Smooth muscle cell (in vitro differentiated cells): Measurements from ENCODE around the gene RSPH6A. TPM values are rescaled to one million over a fixed set of nuclear protein-coding genes. Genes with fewer than 3 reads are reported as not detected.

ENCODE experiments used
- DNase-seq: peaks from one replicate; lab custom pipeline; 2025; ENCODE audit not compliant: unreplicated experiment; lab: John Stamatoyannopoulos, UW
- H2AFZ ChIP-seq: fragments of 200-600 bp; sonication (generic); 2 replicates; pipeline ENCODE4 v1.6.0; 2016; ENCODE audit warnings: antibody characterized with exemption, low read depth, mild to moderate bottlenecking
- H3F3A ChIP-seq: fragments of 200-600 bp; sonication (generic); 2 replicates; pipeline ENCODE4 v1.6.0; 2017; ENCODE audit warnings: antibody characterized with exemption, low read depth
- H3K27ac ChIP-seq: fragments of 200-600 bp; sonication (generic); 2 replicates; pipeline ENCODE4 v1.5.1; 2016; ENCODE audit warnings: low read depth, mild to moderate bottlenecking
- H3K27me3 ChIP-seq: fragments of 200-600 bp; sonication (generic); 2 replicates; pipeline ENCODE4 v1.6.1; 2016; ENCODE audit warnings: low read depth, mild to moderate bottlenecking
- H3K36me3 ChIP-seq: fragments of 200-600 bp; sonication (generic); 2 replicates; pipeline ENCODE4 v1.5.1; 2016; ENCODE audit warnings: low read depth
- H3K4me1 ChIP-seq: fragments of 200-600 bp; sonication (generic); 2 replicates; pipeline ENCODE4 v1.5.1; 2016; ENCODE audit warnings: low read depth
- H3K4me2 ChIP-seq: fragments of 200-600 bp; sonication (generic); 2 replicates; pipeline ENCODE4 v1.6.0; 2016; ENCODE audit warnings: mild to moderate bottlenecking
- H3K4me3 ChIP-seq: fragments of 200-600 bp; sonication (generic); 2 replicates; pipeline ENCODE4 v1.5.1; 2016; ENCODE audit warnings: mild to moderate bottlenecking
- H3K79me2 ChIP-seq: fragments of 200-600 bp; sonication (generic); 2 replicates; pipeline ENCODE4 v1.6.0; 2016; ENCODE audit warnings: low read depth, mild to moderate bottlenecking
- H3K9ac ChIP-seq: fragments of 200-600 bp; sonication (generic); 2 replicates; pipeline ENCODE4 v1.6.0; 2016; ENCODE audit warnings: low read depth
- H3K9me3 ChIP-seq: fragments of 200-600 bp; sonication (generic); replicated peaks from 2 replicates; pipeline ENCODE4 v1.5.1; 2016; ENCODE audit warnings: low read depth
- H4K20me1 ChIP-seq: fragments of 200-600 bp; sonication (generic); 2 replicates; pipeline ENCODE4 v1.6.0; 2016; ENCODE audit warnings: low read depth
- CTCF ChIP-seq: fragments of 200-600 bp; sonication (generic); IDR thresholded peaks from 2 replicates; pipeline ENCODE4 v1.5.1; 2017; ENCODE audit warnings: borderline replicate concordance, mild to moderate bottlenecking, antibody characterized with exemption; ENCODE audit not compliant: insufficient read depth, poor library complexity, severe bottlenecking
- WGBS: methylation state at CpG from one replicate; pipeline ENCODE4 v1.1.7; 2016; ENCODE audit warnings: low lambda C conversion rate; 5-methylcytosine and 5-hydroxymethylcytosine counted together
- polyA plus RNA-seq: library from polyadenylated mRNA; unstranded; fragments of >200 nt; fragmentation: Nextera tagmentation; extraction: Ambion mirVana; gene quantifications from 2 replicates; pipeline ENCODE4 v1.2.1, GENCODE V29; 2016
- total RNA-seq: library from RNA; depleted of rRNA; stranded (reverse); fragments of >200 nt; gene quantifications from 2 replicates; pipeline ENCODE4 v1.2.3, GENCODE V29; 2014

RSPH6A gene
- total and polyA plus RNA-seq, 2 experiments from 2014 or later: 0.15 TPM; not detected in 1

GRCh38 chr19:45793876-45794275, 21.2 kb downstream of the RSPH6A start:
- no peaks in the 10 kb centered on the region for H3K36me3 ChIP-seq
- H4K20me1 ChIP-seq: peaks cover 20% of the 10 kb centered on the region
- DNase-seq: no peak
- H3K4me3 ChIP-seq: no peak overlapping the region
- no peaks in the 10 kb centered on the region for H3K27me3 ChIP-seq
- peaks cover 5% of the 10 kb centered on the region for H3K4me1 ChIP-seq
- WGBS: 61% methylated on average over 6 of the region's 6 CpGs
- H3K4me2 ChIP-seq: no peak overlapping the region
- H3F3A ChIP-seq: no peaks in the 10 kb centered on the region
- no peak for TF ChIP-seq CTCF
- no peak overlapping the region for H2AFZ ChIP-seq
- no peak overlapping the region for H3K27ac ChIP-seq
- no peaks in the 10 kb centered on the region for H3K9me3 ChIP-seq
- H3K9ac ChIP-seq: no peak overlapping the region
- H3K79me2 ChIP-seq: peaks cover 34% of the 10 kb centered on the region

GRCh38 chr19:45793178-45793564, 21.9 kb downstream of the RSPH6A start:
- WGBS: 45% methylated on average over 3 of the region's 3 CpGs
- DNase-seq: no peak
- H3K27ac ChIP-seq: peak overlapping the region; percentile 67
- peaks cover 27% of the 10 kb centered on the region for H4K20me1 ChIP-seq
- H3K4me1 ChIP-seq: peaks cover 5% of the 10 kb centered on the region
- H3K4me2 ChIP-seq: peak overlapping the region; percentile 53
- H3K27me3 ChIP-seq: no peaks in the 10 kb centered on the region
- no peaks in the 10 kb centered on the region for H3F3A ChIP-seq
- H2AFZ ChIP-seq: no peak overlapping the region
- H3K4me3 ChIP-seq: no peak overlapping the region
- peak overlapping the region; percentile 37 for H3K9ac ChIP-seq
- no peak for TF ChIP-seq CTCF
- H3K9me3 ChIP-seq: no peaks in the 10 kb centered on the region
- H3K36me3 ChIP-seq: no peaks in the 10 kb centered on the region
- peaks cover 40% of the 10 kb centered on the region for H3K79me2 ChIP-seq

- no peak within 1 kb of the TSS for H2AFZ ChIP-seq
- H3K36me3 ChIP-seq: no peaks in the 10 kb centered on the region
- H3K9ac ChIP-seq: peak within 1 kb of the TSS; percentile 75
- no peaks in the 10 kb centered on the region for H3F3A ChIP-seq
- H3K4me2 ChIP-seq: peak within 1 kb of the TSS; percentile 100
- H3K79me2 ChIP-seq: peaks cover 45% of the 10 kb centered on the region
- no peaks in the 10 kb centered on the region for H3K27me3 ChIP-seq
- H3K4me3 ChIP-seq: peak within 1 kb of the TSS; percentile 78
- WGBS: under 1% methylated on average over 51 of the region's 86 CpGs
- peaks cover 29% of the 10 kb centered on the region for H4K20me1 ChIP-seq
- TF ChIP-seq CTCF: no peak
- peak; percentile 98 for DNase-seq
- no peaks in the 10 kb centered on the region for H3K9me3 ChIP-seq
- peaks cover 5% of the 10 kb centered on the region for H3K4me1 ChIP-seq
- H3K27ac ChIP-seq: peak within 1 kb of the TSS; percentile 67
Measured at GRCh38 chr19:45792470-45793177, 22.5 kb downstream of the RSPH6A start, which contains the start of gene DMWD. TSS of gene DMWD (minus strand) at chr19:45792845. CDS start at chr19:45792756, 89 bp downstream.
